Tibial nerve (tissue), 4 donors: ENCODE results near the gene C9orf152. TPM values are rescaled to one million over a fixed set of nuclear protein-coding genes. Genes with fewer than 3 reads are reported as not detected.
A peak's percentile ranks its signal among the peaks of the same experiment; 100 is the strongest.
"Not testable (repeated sequence)": the region's sequence is repeated elsewhere in the genome, so short reads cannot be mapped to it uniquely, and the experiment has no call there.

Experiments used
- DNase-seq, 2 donors: peaks; one replicate each; pipeline ENCODE4 v3.0.0-alpha.2; 2019; ENCODE audit warnings: low spot score in 2 of 2
- H3K27ac ChIP-seq, 4 donors: fragments of 200-600 bp; sonication (generic) in 3 of 4; one replicate each; pipeline ENCODE4 v1.5.1; 2017 to 2019; ENCODE audit warnings: mild to moderate bottlenecking in 1 of 4
- H3K27me3 ChIP-seq, 2 donors: fragments of 200-600 bp; sonication (generic) in 1 of 2; one replicate each; pipeline versions ENCODE4 v1.5.1 to v1.6.0; 2017 to 2019
- H3K36me3 ChIP-seq, 3 donors: fragments of 200-600 bp; sonication (generic); one replicate each; pipeline ENCODE4 v1.5.1; 2018 to 2019
- H3K4me1 ChIP-seq, 4 donors: fragments of 200-600 bp; sonication (generic) in 3 of 4; one replicate each; pipeline ENCODE4 v1.5.1; 2017 to 2019
- H3K4me3 ChIP-seq, 4 donors: fragments of 200-600 bp; sonication (generic) in 3 of 4; one replicate each; pipeline ENCODE4 v1.5.1; 2017 to 2019; ENCODE audit warnings: mild to moderate bottlenecking in 1 of 4, moderate library complexity in 1 of 4
- H3K9me3 ChIP-seq, 4 donors: fragments of 200-600 bp; sonication (generic) in 3 of 4; one replicate each; pipeline ENCODE4 v1.5.1; 2017 to 2019
- CTCF ChIP-seq, 5 experiments: fragments of 200-600 bp in 3 of 5; fragments of 450-650 bp in 2 of 5; sonication (generic) in 3 of 5; IDR thresholded peaks; one replicate each; pipeline ENCODE4 v1.5.1; 2016 to 2019; ENCODE audit warnings: antibody characterized with exemption in 5 of 5, mild to moderate bottlenecking in 3 of 5, moderate library complexity in 2 of 5
- EP300 ChIP-seq, 2 donors: sonication (generic); formaldehyde crosslinking; IDR thresholded peaks; one replicate each; pipeline ENCODE4 v1.6.1; 2017; ENCODE audit warnings: antibody characterized with exemption in 2 of 2, mild to moderate bottlenecking in 1 of 2
- POLR2A ChIP-seq, 2 donors: fragments of 450-650 bp; IDR thresholded peaks; one replicate each; pipeline ENCODE4 v1.6.1; 2017; ENCODE audit warnings: antibody characterized with exemption in 2 of 2, mild to moderate bottlenecking in 2 of 2, moderate library complexity in 2 of 2
- WGBS, 2 donors: methylation state at CpG; one replicate each; pipeline ENCODE4 v1.1.5; 2018; 5-methylcytosine and 5-hydroxymethylcytosine counted together
- total RNA-seq, 4 donors: library from RNA; depleted of rRNA; stranded (reverse); fragments of >200 nt; gene quantifications; one replicate each; pipeline ENCODE4 v1.1.0, GENCODE V29; 2016

The C9orf152 gene
- total RNA-seq, 4 donors from 2014 or later = not detected

- 46 to 55% methylated on average over 11 of the region's 11 CpGs for WGBS, 2 donors
- TF ChIP-seq EP300 (IDR thresholded peaks at IDR 0.05) = peak in 1 of 2 donors; percentile 37
- peak; percentile 29 to 59 (median 54) for TF ChIP-seq CTCF (IDR thresholded peaks at IDR 0.05)
- TF ChIP-seq POLR2A (IDR thresholded peaks at IDR 0.05) = no peak
Observed at GRCh38 chr9:110197330-110198187, 10.4 kb downstream of the C9orf152 start.

GRCh38 chr9:110196084-110196499 lies 11.9 kb downstream of the C9orf152 start:
- 84 to 89% methylated on average over 16 of the region's 16 CpGs for WGBS, 2 donors
- DNase-seq, H3K27me3 ChIP-seq, H3K27ac ChIP-seq, H3K9me3 ChIP-seq, H3K36me3 ChIP-seq, H3K4me3 ChIP-seq: not testable (repeated sequence)
- H3K4me1 ChIP-seq = peaks cover 0 to 39% (median 16%) of the 10 kb centered on the region in 4 donors

More at GRCh38 chr9:110197330-110198187, 10.4 kb downstream of the C9orf152 start:
- DNase-seq = no peak
- H3K4me3 ChIP-seq = no peak overlapping the region
- H3K27ac ChIP-seq = peak overlapping the region in 3 of 4 donors; percentile 26 to 75 (median 49)
- H3K27me3 ChIP-seq = no peaks in the 10 kb centered on the region
- H3K9me3 ChIP-seq = no peaks in the 10 kb centered on the region
- no peaks in the 10 kb centered on the region for H3K36me3 ChIP-seq
- H3K4me1 ChIP-seq = peaks cover 0 to 28% (median 13%) of the 10 kb centered on the region in 4 donors

GRCh38 chr9:110192531-110193261 lies 15.3 kb downstream of the C9orf152 start:
- no peak overlapping the region for H3K4me3 ChIP-seq
- no peaks in the 10 kb centered on the region for H3K36me3 ChIP-seq
- no peaks in the 10 kb centered on the region for H3K27me3 ChIP-seq
- no peaks in the 10 kb centered on the region for H3K9me3 ChIP-seq
- TF ChIP-seq POLR2A (IDR thresholded peaks at IDR 0.05) (no peak), EP300 (IDR thresholded peaks at IDR 0.05) (peak in 1 of 2 donors; percentile 75), CTCF (IDR thresholded peaks at IDR 0.05) (no peak)
- H3K27ac ChIP-seq = peak overlapping the region; percentile 43 to 84 (median 58)
- H3K4me1 ChIP-seq = peaks cover 0 to 62% (median 33%) of the 10 kb centered on the region in 4 donors
- 21 to 32% methylated on average over 5 of the region's 5 CpGs for WGBS, 2 donors
- DNase-seq = peak in 1 of 2 donors; percentile 48

- H3K4me1 ChIP-seq = peaks cover 0 to 64% (median 29%) of the 10 kb centered on the region in 4 donors
- H3K27ac ChIP-seq = peak overlapping the region in 2 of 4 donors; percentile 61 to 84
- no peaks in the 10 kb centered on the region for H3K27me3 ChIP-seq
- H3K36me3 ChIP-seq = no peaks in the 10 kb centered on the region
- 90 to 94% methylated on average over 2 of the region's 2 CpGs for WGBS, 2 donors
- no peak for DNase-seq
- no peak for TF ChIP-seq POLR2A (IDR thresholded peaks at IDR 0.05)
- TF ChIP-seq EP300 (IDR thresholded peaks at IDR 0.05) = no peak
- TF ChIP-seq CTCF (IDR thresholded peaks at IDR 0.05) = no peak
- H3K9me3 ChIP-seq = no peaks in the 10 kb centered on the region
- H3K4me3 ChIP-seq = no peak overlapping the region
Observed at GRCh38 chr9:110191615-110192014, 16.3 kb downstream of the C9orf152 start.

GRCh38 chr9:110189559-110190320 lies 18.2 kb downstream of the C9orf152 start:
- Histone ChIP-seq H3K27me3 (no peaks in the 10 kb centered on the region), H3K36me3 (no peaks in the 10 kb centered on the region), H3K9me3 (no peaks in the 10 kb centered on the region), H3K4me1 (peaks cover 0 to 64% (median 29%) of the 10 kb centered on the region in 4 donors), H3K4me3 (no peak overlapping the region), H3K27ac (peak overlapping the region in 3 of 4 donors; percentile 62 to 86 (median 83))
- no peak for DNase-seq
- WGBS, 2 donors = 92 to 97% methylated on average over 5 to 6 of the region's 6 CpGs
- TF ChIP-seq CTCF (IDR thresholded peaks at IDR 0.05) = no peak
- no peak for TF ChIP-seq EP300 (IDR thresholded peaks at IDR 0.05)
- TF ChIP-seq POLR2A (IDR thresholded peaks at IDR 0.05) = no peak
